Skeletal muscle tissue (tissue), 4 donors: ENCODE measurements around the gene TTC21B. TPM values are rescaled to one million over a fixed set of nuclear protein-coding genes. Genes with fewer than 3 reads are reported as not detected.

ENCODE experiments used
- H3K27ac ChIP-seq: one replicate; pipeline ENCODE4 v1.7.0; 2013; ENCODE audit warnings: mild to moderate bottlenecking, low read depth, low read length, inconsistent platforms
- H3K27me3 ChIP-seq, 3 donors: one replicate each; pipeline ENCODE4 v1.7.0; 2013; ENCODE audit warnings: low read length in 3 of 3; ENCODE audit not compliant: control insufficient read depth in 3 of 3, insufficient read depth in 3 of 3
- H3K36me3 ChIP-seq, 3 donors: one replicate each; pipeline ENCODE4 v1.7.0; 2013; ENCODE audit warnings: low read length in 3 of 3; ENCODE audit not compliant: control insufficient read depth in 3 of 3, insufficient read depth in 3 of 3
- H3K4me1 ChIP-seq, 3 donors: one replicate each; pipeline ENCODE4 v1.7.0; 2013; ENCODE audit warnings: low read length in 3 of 3, mild to moderate bottlenecking in 3 of 3; ENCODE audit not compliant: control insufficient read depth in 3 of 3, insufficient read depth in 3 of 3
- H3K4me3 ChIP-seq, 3 donors: one replicate each; pipeline ENCODE4 v1.7.0; 2013; ENCODE audit warnings: low read length in 3 of 3
- H3K9ac ChIP-seq, 3 donors: one replicate each; pipeline ENCODE4 v1.7.0; 2013; ENCODE audit warnings: low read length in 3 of 3, mild to moderate bottlenecking in 3 of 3, moderate library complexity in 2 of 3, low read depth in 1 of 3
- H3K9me3 ChIP-seq, 3 donors: one replicate each; pipeline ENCODE4 v1.7.0; 2013; ENCODE audit warnings: low read length in 3 of 3; ENCODE audit not compliant: control insufficient read depth in 3 of 3
- total RNA-seq: library from RNA; depleted of rRNA; stranded (reverse); fragments of >200 nt; gene quantifications from one replicate; pipeline ENCODE4 v1.2.3, GENCODE V29; 2014
- donor health status: Osteomylitis.

Gene TTC21B
- total RNA-seq, 1 donor from 2014 or later = 50.1 TPM

GRCh38 chr2:165852394-165852793, 101.2 kb downstream of the TTC21B start:
- Histone ChIP-seq H3K27ac (no peak overlapping the region), H3K9me3 (peaks cover 0 to 4% (median 1%) of the 10 kb centered on the region in 3 donors), H3K4me3 (no peak overlapping the region), H3K27me3 (no peaks in the 10 kb centered on the region), H3K9ac (no peak overlapping the region), H3K36me3 (no peaks in the 10 kb centered on the region), H3K4me1 (no peaks in the 10 kb centered on the region)

GRCh38 chr2:165847001-165847400, 106.6 kb downstream of the TTC21B start:
- no peaks in the 10 kb centered on the region for H3K36me3 ChIP-seq

GRCh38 chr2:165846056-165846455, 107.5 kb downstream of the TTC21B start:
- H3K9ac ChIP-seq = no peak overlapping the region
- H3K27ac ChIP-seq = no peak overlapping the region
- no peaks in the 10 kb centered on the region for H3K4me1 ChIP-seq
- no peaks in the 10 kb centered on the region for H3K9me3 ChIP-seq
- no peak overlapping the region for H3K4me3 ChIP-seq
- no peaks in the 10 kb centered on the region for H3K36me3 ChIP-seq
- H3K27me3 ChIP-seq = no peaks in the 10 kb centered on the region

More at GRCh38 chr2:165847001-165847400, 106.6 kb downstream of the TTC21B start:
- Histone ChIP-seq H3K4me3 (no peak overlapping the region), H3K27ac (no peak overlapping the region), H3K4me1 (no peaks in the 10 kb centered on the region), H3K9me3 (no peaks in the 10 kb centered on the region), H3K9ac (no peak overlapping the region), H3K27me3 (no peaks in the 10 kb centered on the region)

GRCh38 chr2:165844216-165844615, 109.4 kb downstream of the TTC21B start:
- Histone ChIP-seq H3K9me3 (no peaks in the 10 kb centered on the region), H3K4me1 (no peaks in the 10 kb centered on the region), H3K27me3 (no peaks in the 10 kb centered on the region), H3K9ac (no peak overlapping the region), H3K4me3 (no peak overlapping the region), H3K36me3 (no peaks in the 10 kb centered on the region), H3K27ac (no peak overlapping the region)

GRCh38 chr2:165843351-165843750, 110.2 kb downstream of the TTC21B start:
- Histone ChIP-seq H3K27ac (no peak overlapping the region), H3K27me3 (no peaks in the 10 kb centered on the region), H3K4me3 (no peak overlapping the region), H3K36me3 (no peaks in the 10 kb centered on the region), H3K9ac (no peak overlapping the region), H3K9me3 (no peaks in the 10 kb centered on the region), H3K4me1 (no peaks in the 10 kb centered on the region)

- H3K36me3 ChIP-seq = no peaks in the 10 kb centered on the region
- no peaks in the 10 kb centered on the region for H3K4me1 ChIP-seq
- H3K27me3 ChIP-seq = no peaks in the 10 kb centered on the region
- H3K27ac ChIP-seq = no peak overlapping the region
- H3K9me3 ChIP-seq = no peaks in the 10 kb centered on the region
- H3K9ac ChIP-seq = no peak overlapping the region
- no peak overlapping the region for H3K4me3 ChIP-seq
Measured at GRCh38 chr2:165840333-165840958, 113.1 kb downstream of the TTC21B start.

- H3K27me3 ChIP-seq = no peaks in the 10 kb centered on the region
- H3K4me1 ChIP-seq = no peaks in the 10 kb centered on the region
Measured at GRCh38 chr2:165839610-165840009, 114.0 kb downstream of the TTC21B start.

GRCh38 chr2:165837122-165837521, 116.5 kb downstream of the TTC21B start:
- H3K27me3 ChIP-seq = no peaks in the 10 kb centered on the region
- H3K9me3 ChIP-seq = no peaks in the 10 kb centered on the region
- no peak overlapping the region for H3K27ac ChIP-seq
- H3K36me3 ChIP-seq = no peaks in the 10 kb centered on the region
- no peak overlapping the region for H3K9ac ChIP-seq
- no peaks in the 10 kb centered on the region for H3K4me1 ChIP-seq
- H3K4me3 ChIP-seq = no peak overlapping the region

More at GRCh38 chr2:165839610-165840009, 114.0 kb downstream of the TTC21B start:
- H3K4me3 ChIP-seq = no peak overlapping the region
- H3K36me3 ChIP-seq = no peaks in the 10 kb centered on the region
- no peak overlapping the region for H3K27ac ChIP-seq
- no peaks in the 10 kb centered on the region for H3K9me3 ChIP-seq
- no peak overlapping the region for H3K9ac ChIP-seq

GRCh38 chr2:165835363-165835762, 118.2 kb downstream of the TTC21B start:
- Histone ChIP-seq H3K4me3 (no peak overlapping the region), H3K4me1 (no peaks in the 10 kb centered on the region), H3K9me3 (no peaks in the 10 kb centered on the region)

GRCh38 chr2:165833156-165833555, 120.4 kb downstream of the TTC21B start:
- no peaks in the 10 kb centered on the region for H3K27me3 ChIP-seq
- no peak overlapping the region for H3K4me3 ChIP-seq
- no peaks in the 10 kb centered on the region for H3K9me3 ChIP-seq
- no peaks in the 10 kb centered on the region for H3K4me1 ChIP-seq
- H3K9ac ChIP-seq = no peak overlapping the region
- no peaks in the 10 kb centered on the region for H3K36me3 ChIP-seq
- no peak overlapping the region for H3K27ac ChIP-seq

More at GRCh38 chr2:165835363-165835762, 118.2 kb downstream of the TTC21B start:
- Histone ChIP-seq H3K36me3 (no peaks in the 10 kb centered on the region), H3K9ac (no peak overlapping the region), H3K27me3 (no peaks in the 10 kb centered on the region), H3K27ac (no peak overlapping the region)
